Neural progenitor cell (in vitro differentiated cells): ENCODE results near the gene OR56A5. TPM values are rescaled to one million over a fixed set of nuclear protein-coding genes. Genes with fewer than 3 reads are reported as not detected.

ENCODE experiments used
- DNase-seq: peaks from one replicate; pipeline ENCODE4 v3.0.0-alpha.2; 2016; ENCODE audit warnings: low spot score
- H2AFZ ChIP-seq: fragments of 200-600 bp; sonication (generic); replicated peaks from 2 replicates; pipeline ENCODE4 v1.6.1; 2016; ENCODE audit warnings: antibody characterized with exemption
- H3F3A ChIP-seq: fragments of 200-600 bp; sonication (generic); 2 replicates; pipeline ENCODE4 v1.6.1; 2016; ENCODE audit warnings: antibody characterized with exemption, low read depth
- H3K27ac ChIP-seq: fragments of 200-600 bp; sonication (generic); 2 replicates; pipeline ENCODE4 v1.5.1; 2016; ENCODE audit warnings: mild to moderate bottlenecking
- H3K27me3 ChIP-seq: fragments of 200-600 bp; sonication (generic); 2 replicates; pipeline ENCODE4 v1.6.1; 2016; ENCODE audit warnings: mild to moderate bottlenecking, moderate library complexity
- H3K36me3 ChIP-seq: fragments of 200-600 bp; sonication (generic); 2 replicates; pipeline ENCODE4 v1.5.1; 2016
- H3K4me1 ChIP-seq: fragments of 200-600 bp; sonication (generic); 2 replicates; pipeline ENCODE4 v1.6.1; 2016; ENCODE audit warnings: mixed run types
- H3K4me2 ChIP-seq: fragments of 200-600 bp; sonication (generic); 2 replicates; pipeline ENCODE4 v1.6.1; 2016
- H3K4me3 ChIP-seq: fragments of 200-600 bp; sonication (generic); 2 replicates; pipeline ENCODE4 v1.5.1; 2016
- H3K79me2 ChIP-seq: fragments of 200-600 bp; sonication (generic); 2 replicates; pipeline ENCODE4 v1.6.1; 2016; ENCODE audit warnings: low read depth
- H3K9ac ChIP-seq: fragments of 200-600 bp; sonication (generic); 2 replicates; pipeline ENCODE4 v1.6.1; 2016
- H3K9me3 ChIP-seq: fragments of 200-600 bp; sonication (generic); 2 replicates; pipeline ENCODE4 v1.5.1; 2016; ENCODE audit warnings: low read depth
- H4K20me1 ChIP-seq: fragments of 200-600 bp; sonication (generic); 2 replicates; pipeline ENCODE4 v1.6.1; 2016; ENCODE audit warnings: low read depth
- H3K27ac Mint-ChIP-seq: 3 replicates; pipeline ENCODE4 v1.8.0; 2021; ENCODE audit warnings: mixed read lengths
- H3K27me3 Mint-ChIP-seq: 2 replicates; pipeline ENCODE4 v1.8.0; 2022; ENCODE audit warnings: low read depth, mild to moderate bottlenecking, inconsistent platforms, moderate library complexity, mixed read lengths; ENCODE audit not compliant: insufficient read depth
- H3K36me3 Mint-ChIP-seq: 3 replicates; pipeline ENCODE4 v1.8.0; 2021; ENCODE audit warnings: mixed read lengths
- H3K4me1 Mint-ChIP-seq: 3 replicates; pipeline ENCODE4 v1.8.0; 2021; ENCODE audit warnings: mixed read lengths
- H3K4me3 Mint-ChIP-seq: 3 replicates; pipeline ENCODE4 v1.8.0; 2021; ENCODE audit warnings: mild to moderate bottlenecking, moderate library complexity, mixed read lengths
- H3K9me3 Mint-ChIP-seq: 3 replicates; pipeline ENCODE4 v1.8.0; 2020; ENCODE audit warnings: mixed read lengths
- CTCF ChIP-seq: fragments of 200-600 bp; sonication (generic); IDR thresholded peaks from 2 replicates; pipeline ENCODE4 v1.5.1; 2017; ENCODE audit warnings: antibody characterized with exemption, mild to moderate bottlenecking
- EZH2 ChIP-seq: fragments of 200-600 bp; sonication (generic); IDR thresholded peaks from 2 replicates; pipeline ENCODE4 v1.6.1; 2017; ENCODE audit warnings: antibody characterized with exemption, mild to moderate bottlenecking, moderate library complexity
- EZH2phosphoT487 ChIP-seq: fragments of 200-600 bp; sonication (generic); IDR thresholded peaks from 2 replicates; pipeline ENCODE4 v1.6.1; 2017; ENCODE audit warnings: antibody characterized with exemption
- total RNA-seq: library from RNA; depleted of rRNA; stranded (reverse); fragments of >200 nt; gene quantifications from 2 replicates; pipeline ENCODE4 v1.2.3, GENCODE V29; 2015; ENCODE audit warnings: low replicate concordance

Gene OR56A5
- total RNA-seq, 1 donor from 2014 or later = not detected

- Mint-ChIP-seq H3K4me1 (no peaks in the 10 kb centered on the region), H3K9me3 (no peaks in the 10 kb centered on the region), H3K27me3 (no peaks in the 10 kb centered on the region), H3K27ac (no peak overlapping the region), H3K36me3 (no peaks in the 10 kb centered on the region), H3K4me3 (no peak overlapping the region)
- H3K27ac ChIP-seq = no peak overlapping the region
- H3K4me1 ChIP-seq = peaks cover 6% of the 10 kb centered on the region
- H3K4me3 ChIP-seq = no peak overlapping the region
- H3K9ac ChIP-seq = no peak overlapping the region
- H2AFZ ChIP-seq = no peak overlapping the region
- H3K79me2 ChIP-seq = no peaks in the 10 kb centered on the region
- H3F3A ChIP-seq = no peaks in the 10 kb centered on the region
- no peak overlapping the region for H3K4me2 ChIP-seq
- no peaks in the 10 kb centered on the region for H3K9me3 ChIP-seq
- no peaks in the 10 kb centered on the region for H4K20me1 ChIP-seq
- H3K36me3 ChIP-seq = no peaks in the 10 kb centered on the region
- no peaks in the 10 kb centered on the region for H3K27me3 ChIP-seq
- TF ChIP-seq CTCF (no peak), EZH2 (no peak), EZH2phosphoT487 (no peak)
- DNase-seq = no peak
Measured at GRCh38 chr11:6006395-6006794, 38.1 kb upstream of the OR56A5 start.

- Mint-ChIP-seq H3K27me3 (no peaks in the 10 kb centered on the region), H3K9me3 (no peaks in the 10 kb centered on the region), H3K4me1 (no peaks in the 10 kb centered on the region), H3K27ac (no peak overlapping the region), H3K36me3 (no peaks in the 10 kb centered on the region), H3K4me3 (no peak overlapping the region)
- H3K4me3 ChIP-seq = no peak overlapping the region
- no peak overlapping the region for H3K27ac ChIP-seq
- no peak overlapping the region for H2AFZ ChIP-seq
- no peak overlapping the region for H3K9ac ChIP-seq
- H3K4me2 ChIP-seq = no peak overlapping the region
- H3K4me1 ChIP-seq = no peaks in the 10 kb centered on the region
- no peaks in the 10 kb centered on the region for H3K36me3 ChIP-seq
- no peaks in the 10 kb centered on the region for H3K27me3 ChIP-seq
- H3K9me3 ChIP-seq = no peaks in the 10 kb centered on the region
- no peak for TF ChIP-seq CTCF
- TF ChIP-seq EZH2 = no peak
- no peak for TF ChIP-seq EZH2phosphoT487
- H3F3A ChIP-seq = no peaks in the 10 kb centered on the region
- no peaks in the 10 kb centered on the region for H3K79me2 ChIP-seq
- H4K20me1 ChIP-seq = no peaks in the 10 kb centered on the region
- DNase-seq = no peak
Measured at GRCh38 chr11:6002202-6002699, 34.0 kb upstream of the OR56A5 start.

GRCh38 chr11:5994791-5995190 lies 26.5 kb upstream of the OR56A5 start:
- no peaks in the 10 kb centered on the region for H3K27me3 ChIP-seq
- Mint-ChIP-seq H3K36me3 (no peaks in the 10 kb centered on the region), H3K9me3 (no peaks in the 10 kb centered on the region), H3K4me1 (no peaks in the 10 kb centered on the region), H3K27ac (no peak overlapping the region), H3K27me3 (no peaks in the 10 kb centered on the region), H3K4me3 (no peak overlapping the region)
- H4K20me1 ChIP-seq = no peaks in the 10 kb centered on the region
- no peaks in the 10 kb centered on the region for H3K4me1 ChIP-seq
- no peak for TF ChIP-seq EZH2phosphoT487
- TF ChIP-seq EZH2 = no peak
- no peak for TF ChIP-seq CTCF
- H3K4me3 ChIP-seq = no peak overlapping the region
- H3K79me2 ChIP-seq = no peaks in the 10 kb centered on the region
- H3K4me2 ChIP-seq = no peak overlapping the region
- H2AFZ ChIP-seq = no peak overlapping the region
- no peak overlapping the region for H3K27ac ChIP-seq
- DNase-seq = no peak
- no peaks in the 10 kb centered on the region for H3K9me3 ChIP-seq
- no peaks in the 10 kb centered on the region for H3F3A ChIP-seq
- no peak overlapping the region for H3K9ac ChIP-seq
- no peaks in the 10 kb centered on the region for H3K36me3 ChIP-seq
